Panc1 (cell line): Measurements from ENCODE around the gene KLHL42. TPM values are rescaled to one million over a fixed set of nuclear protein-coding genes. Genes with fewer than 3 reads are reported as not detected.
A peak's percentile ranks its signal among the peaks of the same experiment; 100 is the strongest.
"Not testable (repeated sequence)": the region's sequence is repeated elsewhere in the genome, so short reads cannot be mapped to it uniquely, and the experiment has no call there.

ENCODE experiments used
- ATAC-seq: fragments of 200-7000 bp; cut with Tn5 transposase; 2 replicates; pipeline ENCODE4 v1.9.1; 2020; ENCODE audit warnings: mild to moderate bottlenecking, moderate library complexity
- BruUV-seq: library from RNA; stranded (reverse); fragments of 400-500 nt; replicated peaks from 2 replicates; lab custom pipeline; 2021; lab: Mats Ljungman, UMichigan
- CTCF ChIA-PET: fragments of 300-600 bp; sonication (Branson Sonifier 250); formaldehyde crosslinking; loops from one replicate; lab custom pipeline; 2022; ENCODE audit warnings: antibody characterized with exemption; lab: Charles Lee
- POLR2A ChIA-PET: fragments of 300-600 bp; sonication (Branson Sonifier 250); formaldehyde crosslinking; loops from one replicate; lab custom pipeline; 2022; ENCODE audit warnings: antibody characterized with exemption; lab: Charles Lee
- DNase-seq: peaks from one replicate; pipeline ENCODE4 v3.0.0-alpha.2; 2010; ENCODE audit warnings: low read depth, low spot score
- H3K27ac ChIP-seq: 2 replicates; pipeline ENCODE4 v1.5.1; 2011; ENCODE audit warnings: mild to moderate bottlenecking, low read length, inconsistent platforms
- H3K27me3 ChIP-seq: fragments of 200-500 bp; sonication (Bioruptor generic); 2 replicates; pipeline ENCODE4 v1.6.0; 2014; ENCODE audit warnings: low read length, inconsistent platforms; ENCODE audit not compliant: control insufficient read depth, insufficient read depth
- H3K36me3 ChIP-seq: fragments of 200-500 bp; sonication (Bioruptor generic); 2 replicates; pipeline ENCODE4 v1.5.1; 2014; ENCODE audit warnings: inconsistent platforms, mild to moderate bottlenecking, low read length, moderate library complexity; ENCODE audit not compliant: control insufficient read depth, insufficient read depth
- H3K4me1 ChIP-seq: 2 replicates; pipeline ENCODE4 v1.5.1; 2011; ENCODE audit warnings: inconsistent platforms, mild to moderate bottlenecking, low read length, moderate library complexity; ENCODE audit not compliant: control insufficient read depth, insufficient read depth
- H3K4me3 ChIP-seq, 2 experiments: 2 replicates each; pipeline ENCODE4 v1.5.1; 2011 to 2012; ENCODE audit warnings: low read depth in 2 of 2, low read length in 2 of 2, mild to moderate bottlenecking in 2 of 2, inconsistent platforms in 1 of 2, moderate library complexity in 1 of 2
- H3K9me3 ChIP-seq: fragments of 200-500 bp; sonication (Bioruptor generic); 2 replicates; pipeline ENCODE4 v1.5.1; 2014; ENCODE audit warnings: low read depth, mild to moderate bottlenecking, inconsistent platforms, low read length, moderate library complexity; ENCODE audit not compliant: control insufficient read depth, insufficient read depth
- CTCF ChIP-seq: fragments of 450-650 bp; IDR thresholded peaks from 2 replicates; pipeline ENCODE4 v1.5.1; 2017; ENCODE audit warnings: mild to moderate bottlenecking
- POLR2AphosphoS5 ChIP-seq: IDR thresholded peaks from 2 replicates; pipeline ENCODE4 v1.6.1; 2012; ENCODE audit warnings: mild to moderate bottlenecking, low read depth, low read length, moderate library complexity
- REST ChIP-seq, 2 experiments: IDR thresholded peaks; 2 replicates each; pipeline ENCODE4 v1.6.1; 2011 to 2012; ENCODE audit warnings: low read depth in 2 of 2, control low read depth in 1 of 2, low read length in 1 of 2, mild to moderate bottlenecking in 1 of 2, moderate library complexity in 1 of 2; ENCODE audit not compliant: insufficient read depth in 1 of 2
- SIN3A ChIP-seq: IDR thresholded peaks from 2 replicates; pipeline ENCODE4 v1.6.1; 2012; ENCODE audit warnings: low read depth, mild to moderate bottlenecking, low read length, moderate library complexity, borderline replicate concordance; ENCODE audit not compliant: insufficient read depth
- TCF7L2 ChIP-seq: IDR thresholded peaks from 2 replicates; pipeline ENCODE4 v1.6.1; 2011; ENCODE audit warnings: mild to moderate bottlenecking, low read depth, low read length, inconsistent platforms
- in situ Hi-C: cut with HindIII; loops from 2 replicates; pipeline ENCODE4 v1.10.0; 2016; ENCODE audit warnings: low sequenced_read_pairs, low pct_unique_long_range_greater_than_20kb
- intact Hi-C: fragments of 100-400 bp; cut with micrococcal nuclease; formaldehyde crosslinking; loops from one replicate; pipeline ENCODE4 v1.10.0; 2022; ENCODE audit not compliant: unreplicated experiment
- total RNA-seq: library from RNA; stranded (reverse); gene quantifications from one replicate; pipeline ENCODE4 v1.2.1, GENCODE V29; 2021; ENCODE audit not compliant: unreplicated experiment

KLHL42 gene
- total RNA-seq, 1 experiment from 2014 or later: 35.2 TPM

GRCh38 chr12:27733052-27733656, 46.9 kb upstream of the KLHL42 start:
- DNase-seq (no peak), ATAC-seq (peak; percentile 81; the same call in 1 of the 2 replicates)
- Histone ChIP-seq H3K4me1 (no peaks in the 10 kb centered on the region; the same call in 1 of the 2 replicates), H3K36me3 (peaks cover 18% of the 10 kb centered on the region), H3K9me3 (no peaks in the 10 kb centered on the region), H3K27ac (no peak overlapping the region), H3K27me3 (no peaks in the 10 kb centered on the region), H3K4me3 (no peak overlapping the region)
- TF ChIP-seq POLR2AphosphoS5 (no peak), CTCF (peak; percentile 79; the same call in 1 of the 2 replicates)
- no TSS peak for BruUV-seq
- CTCF ChIA-PET: interaction anchor here (0.6 kb wide), 1 partner anchor 439 kb away, joined by 10 read pairs; no protein-coding TSS in a partner anchor
- in situ Hi-C loops (no loop called here), intact Hi-C loops (loop anchor here (1.0 to 2.0 kb wide), 2 partner anchors 90 to 208 kb away; no protein-coding TSS in a partner anchor)
- POLR2A ChIA-PET: interaction anchor here (0.6 kb wide), 1 partner anchor 12 kb away, joined by 4 read pairs; no protein-coding TSS in a partner anchor

DNA sequence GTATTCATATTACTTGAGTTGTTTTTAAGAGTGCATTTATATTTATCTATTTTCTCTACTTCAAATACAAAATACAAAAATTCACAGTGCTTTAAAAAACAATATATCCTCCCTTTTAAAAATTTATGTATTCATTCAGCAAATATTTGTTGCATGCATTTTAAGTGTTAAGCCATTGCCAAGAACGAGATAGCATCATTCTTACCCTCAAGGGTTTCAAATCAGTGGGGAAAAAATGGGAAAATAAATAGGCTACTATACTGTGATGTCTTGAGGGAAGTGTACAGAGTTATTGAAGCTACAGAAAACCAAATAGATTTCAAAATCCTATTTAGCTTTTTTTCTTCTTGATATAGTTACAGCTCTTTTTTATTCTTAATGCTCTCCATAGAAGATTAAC, 46.2 kb upstream of the KLHL42 start:
- intact Hi-C loops (loop anchor here (1.0 to 2.0 kb wide), 2 partner anchors 89 to 208 kb away; no protein-coding TSS in a partner anchor), in situ Hi-C loops (no loop called here)
- no peaks in the 10 kb centered on the region for H3K4me1 ChIP-seq
- ATAC-seq: no peak
- no peak overlapping the region for H3K27ac ChIP-seq
- TF ChIP-seq SIN3A: no peak
- no peak for TF ChIP-seq REST (IDR thresholded peaks at IDR 0.05; ENCODE audit: insufficient read depth in 1 of 2, low read depth in 2 of 2, low read length in 1 of 2)
- no peak for TF ChIP-seq POLR2AphosphoS5
- no peak for TF ChIP-seq CTCF
- no peak for TF ChIP-seq TCF7L2
- peaks cover 19% of the 10 kb centered on the region for H3K36me3 ChIP-seq
- DNase-seq: no peak
- BruUV-seq: no TSS peak
- H3K4me3 ChIP-seq: no peak overlapping the region
- H3K27me3 ChIP-seq: no peaks in the 10 kb centered on the region
- ChIA-PET POLR2A (interaction anchor here (0.5 to 0.7 kb wide), 3 partner anchors 12 to 229 kb away, joined by 4 to 12 read pairs (median 4); no protein-coding TSS in a partner anchor), CTCF (no interaction called here)
- no peaks in the 10 kb centered on the region for H3K9me3 ChIP-seq

DNA sequence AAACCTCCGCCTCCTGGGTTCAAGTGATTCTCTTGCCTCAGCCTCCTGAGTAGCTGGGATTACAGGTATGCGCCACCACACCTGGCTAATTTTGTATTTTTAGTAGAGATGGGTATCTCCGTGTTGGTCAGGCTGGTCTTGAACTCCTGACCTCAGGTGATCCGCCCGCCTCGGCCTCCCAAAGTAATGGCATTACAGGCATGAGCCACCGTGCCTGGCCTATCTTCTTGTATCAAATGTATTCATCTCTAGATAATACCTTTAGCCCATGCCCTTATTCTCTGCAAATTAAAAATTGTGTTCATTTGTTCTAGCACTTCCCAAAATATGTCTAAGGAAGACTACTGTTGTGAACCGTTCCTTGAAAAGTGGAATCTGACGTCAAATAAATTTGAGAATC, 45.7 kb upstream of the KLHL42 start:
- H3K4me1 ChIP-seq, H3K9me3 ChIP-seq, intact Hi-C loops, ATAC-seq, CTCF ChIA-PET, BruUV-seq, DNase-seq, H3K27ac ChIP-seq, in situ Hi-C loops, H3K4me3 ChIP-seq, H3K27me3 ChIP-seq: not testable (repeated sequence)
- POLR2A ChIA-PET: interaction anchor here (0.5 to 0.7 kb wide), 2 partner anchors 25 to 228 kb away, joined by 4 to 12 read pairs; no protein-coding TSS in a partner anchor
- H3K36me3 ChIP-seq: peaks cover 20% of the 10 kb centered on the region
